ENCODE results near the gene AMDHD2.

DNA sequence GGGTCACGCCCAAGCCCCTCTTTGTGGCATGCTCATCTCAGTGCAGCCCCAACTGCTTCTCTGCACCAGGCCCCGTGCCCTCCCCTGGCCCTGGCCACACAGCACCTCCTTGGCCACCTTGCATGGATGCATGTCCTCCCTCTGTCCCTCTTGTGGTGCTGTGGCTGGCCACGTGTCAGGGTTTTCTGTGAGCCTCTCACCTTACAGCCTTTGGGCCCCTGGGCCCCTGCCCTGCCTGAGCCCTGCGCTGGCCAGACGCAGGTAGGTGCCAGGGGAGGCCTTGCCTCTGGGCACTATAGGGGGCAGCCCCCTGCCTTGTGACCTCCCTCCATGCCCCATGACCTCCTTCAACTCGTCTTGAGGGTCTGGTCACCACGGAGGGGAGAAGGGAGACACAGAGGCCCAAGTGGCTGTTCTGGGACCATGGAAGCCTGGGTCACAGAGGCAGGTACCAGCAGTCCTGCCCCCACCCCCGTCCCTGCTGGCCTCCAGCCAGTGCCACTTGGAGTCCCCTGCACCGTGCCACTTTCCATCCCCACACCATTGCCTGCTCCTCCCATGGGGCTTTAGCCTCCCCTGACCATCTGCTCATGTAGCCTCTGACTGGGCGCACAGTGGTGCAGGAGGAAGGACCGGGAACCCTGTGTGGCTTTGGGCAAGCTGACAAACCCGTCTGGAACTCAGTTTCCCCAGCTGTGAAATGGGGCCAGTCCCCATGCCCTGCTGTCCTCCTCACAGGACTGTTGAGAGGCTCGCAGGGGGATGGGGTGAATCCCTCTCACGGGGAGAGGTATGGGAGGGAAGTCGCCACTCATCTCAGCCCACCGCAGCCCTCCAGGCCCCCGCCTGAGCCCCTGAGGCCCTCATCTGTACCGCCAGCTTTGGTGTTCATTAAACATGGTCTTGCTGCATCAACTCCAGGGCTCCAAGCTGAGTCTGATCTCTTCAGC is 17.9 kb upstream of the AMDHD2 start:
- no peak for TF ChIP-seq POLR2A (IDR thresholded peaks at IDR 0.05)
- TF ChIP-seq, protein P1, sequence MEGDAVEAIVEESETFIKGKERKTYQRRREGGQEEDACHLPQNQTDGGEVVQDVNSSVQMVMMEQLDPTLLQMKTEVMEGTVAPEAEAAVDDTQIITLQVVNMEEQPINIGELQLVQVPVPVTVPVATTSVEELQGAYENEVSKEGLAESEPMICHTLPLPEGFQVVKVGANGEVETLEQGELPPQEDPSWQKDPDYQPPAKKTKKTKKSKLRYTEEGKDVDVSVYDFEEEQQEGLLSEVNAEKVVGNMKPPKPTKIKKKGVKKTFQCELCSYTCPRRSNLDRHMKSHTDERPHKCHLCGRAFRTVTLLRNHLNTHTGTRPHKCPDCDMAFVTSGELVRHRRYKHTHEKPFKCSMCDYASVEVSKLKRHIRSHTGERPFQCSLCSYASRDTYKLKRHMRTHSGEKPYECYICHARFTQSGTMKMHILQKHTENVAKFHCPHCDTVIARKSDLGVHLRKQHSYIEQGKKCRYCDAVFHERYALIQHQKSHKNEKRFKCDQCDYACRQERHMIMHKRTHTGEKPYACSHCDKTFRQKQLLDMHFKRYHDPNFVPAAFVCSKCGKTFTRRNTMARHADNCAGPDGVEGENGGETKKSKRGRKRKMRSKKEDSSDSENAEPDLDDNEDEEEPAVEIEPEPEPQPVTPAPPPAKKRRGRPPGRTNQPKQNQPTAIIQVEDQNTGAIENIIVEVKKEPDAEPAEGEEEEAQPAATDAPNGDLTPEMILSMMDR (IDR thresholded peaks at IDR 0.05 in 8 of 11, conservative IDR thresholded peaks at IDR 0.05 in 3 of 11): no peak
